NB4 (cell line): ENCODE data around the gene CYP4F22.

ENCODE experiments used
- CTCF ChIP-seq: IDR thresholded peaks from one replicate; pipeline ENCODE4 v1.5.1; 2012; ENCODE audit warnings: low read depth, low read length
- MAX ChIP-seq: IDR thresholded peaks from 2 replicates; pipeline ENCODE4 v1.6.1; 2011; ENCODE audit warnings: low read depth, low read length
- POLR2A ChIP-seq: IDR thresholded peaks from 2 replicates; pipeline ENCODE4 v1.6.1; 2011; ENCODE audit warnings: mild to moderate bottlenecking; ENCODE audit not compliant: insufficient read length; ENCODE audit errors: extremely low read depth

- TF ChIP-seq CTCF (no peak), POLR2A (no peak), MAX (no peak)
Measured at GRCh38 chr19:15487038-15487437, 21.3 kb upstream of the CYP4F22 start.
